ENCODE data around the gene A3GALT2.

The A3GALT2 gene

DNA sequence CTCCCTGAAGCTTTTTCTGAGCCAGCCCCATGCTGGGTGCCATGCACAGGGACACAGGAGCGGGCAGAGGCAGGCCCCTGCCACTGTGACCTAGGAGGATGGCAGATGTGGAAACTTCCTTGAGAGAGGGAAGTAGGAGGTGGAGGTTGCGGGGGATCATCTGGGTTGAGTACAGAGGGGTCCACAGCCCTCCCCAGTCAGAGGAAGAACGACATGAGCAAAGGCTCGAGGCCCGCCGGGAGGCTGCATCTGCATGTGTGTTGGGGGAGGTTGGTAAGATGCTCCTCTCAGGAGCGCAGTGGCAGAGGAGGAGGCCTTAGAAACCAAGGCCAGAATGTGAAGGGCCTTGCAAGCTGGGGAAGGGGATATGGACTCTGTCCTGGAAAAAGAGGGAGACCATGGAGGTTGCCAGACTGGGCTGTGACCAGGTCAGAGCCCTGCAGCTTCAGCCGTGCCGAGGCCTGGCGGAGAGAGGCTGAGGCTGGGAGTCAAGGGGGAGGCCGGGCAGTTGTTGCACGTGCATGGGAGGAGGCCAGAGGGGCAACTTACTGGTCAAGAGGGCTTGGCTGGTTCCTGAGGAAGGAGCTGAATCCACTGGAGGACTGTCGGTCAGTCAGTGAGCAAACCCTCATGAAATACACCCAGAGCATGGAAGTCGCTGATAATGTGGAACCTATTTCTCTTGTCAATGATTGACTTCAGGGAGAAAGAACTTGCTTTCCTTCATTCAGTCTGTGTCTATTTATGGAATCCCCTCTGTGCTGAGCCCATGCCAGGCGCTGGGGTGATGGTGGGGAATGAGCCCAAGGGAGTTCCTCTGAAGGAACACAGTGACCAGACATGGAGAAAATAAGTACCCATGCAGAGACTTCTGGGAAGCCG is 31.7 kb downstream of the A3GALT2 start:
- peaks cover 6% of the 10 kb centered on the region for H3K36me3 ChIP-seq (ENCODE audit: control insufficient read depth, insufficient read depth, low read length)
- H3K9ac ChIP-seq (ENCODE audit: low read length), result no peak overlapping the region
- H3K4me1 ChIP-seq (ENCODE audit: control insufficient read depth, insufficient read depth, low read length), result peaks cover 2% of the 10 kb centered on the region
- no peak overlapping the region for H3K27ac ChIP-seq (ENCODE audit: low read depth, low read length)
- H3K27me3 ChIP-seq (ENCODE audit: control insufficient read depth, insufficient read depth, low read length), result no peaks in the 10 kb centered on the region
- no peak overlapping the region for H3K4me3 ChIP-seq (ENCODE audit: low read length)

DNA sequence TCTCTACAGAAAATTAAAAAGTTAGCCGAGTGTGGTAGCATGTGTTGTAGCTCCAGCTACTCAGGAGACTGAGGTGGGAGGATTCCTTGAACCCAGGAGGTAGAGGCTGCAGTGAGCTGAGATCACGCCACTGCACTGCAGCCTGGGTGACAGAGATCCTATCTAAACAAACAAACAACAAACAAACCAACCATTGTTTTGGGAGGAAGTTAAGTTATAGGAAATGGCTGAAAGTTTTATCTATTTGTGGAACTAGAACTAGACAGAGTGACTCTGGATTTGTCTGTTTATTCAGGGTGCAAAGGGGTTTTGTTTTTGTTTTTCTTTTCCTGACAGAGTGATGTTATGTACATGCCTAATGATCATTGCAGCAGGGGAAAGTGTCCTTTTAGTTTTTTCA is 33.6 kb downstream of the A3GALT2 start:
- no peak overlapping the region for H3K9ac ChIP-seq (ENCODE audit: low read length)
- H3K4me3 ChIP-seq (ENCODE audit: low read length), result no peak overlapping the region
- H3K27ac ChIP-seq (ENCODE audit: low read depth, low read length), result no peak overlapping the region
- H3K27me3 ChIP-seq (ENCODE audit: control insufficient read depth, insufficient read depth, low read length), result no peaks in the 10 kb centered on the region
- peaks cover 3% of the 10 kb centered on the region for H3K36me3 ChIP-seq (ENCODE audit: control insufficient read depth, insufficient read depth, low read length)
- H3K4me1 ChIP-seq (ENCODE audit: control insufficient read depth, insufficient read depth, low read length), result no peaks in the 10 kb centered on the region

GRCh38 chr1:33286451-33287185 is 34.3 kb downstream of the A3GALT2 start:
- H3K27ac ChIP-seq (ENCODE audit: low read depth, low read length), result no peak overlapping the region

GRCh38 chr1:33284049-33284448 is 36.8 kb downstream of the A3GALT2 start:
- Histone ChIP-seq H3K9ac (ENCODE audit: low read length) (no peak overlapping the region), H3K4me1 (ENCODE audit: control insufficient read depth, insufficient read depth, low read length) (no peaks in the 10 kb centered on the region), H3K27ac (ENCODE audit: low read depth, low read length) (no peak overlapping the region), H3K4me3 (ENCODE audit: low read length) (no peak overlapping the region), H3K36me3 (ENCODE audit: control insufficient read depth, insufficient read depth, low read length) (peaks cover 12% of the 10 kb centered on the region), H3K27me3 (ENCODE audit: control insufficient read depth, insufficient read depth, low read length) (no peaks in the 10 kb centered on the region)

More at GRCh38 chr1:33286451-33287185, 34.3 kb downstream of the A3GALT2 start:
- Histone ChIP-seq H3K36me3 (ENCODE audit: control insufficient read depth, insufficient read depth, low read length) (peaks cover 7% of the 10 kb centered on the region), H3K4me3 (ENCODE audit: low read length) (no peak overlapping the region), H3K27me3 (ENCODE audit: control insufficient read depth, insufficient read depth, low read length) (no peaks in the 10 kb centered on the region), H3K9ac (ENCODE audit: low read length) (no peak overlapping the region), H3K4me1 (ENCODE audit: control insufficient read depth, insufficient read depth, low read length) (no peaks in the 10 kb centered on the region)

DNA sequence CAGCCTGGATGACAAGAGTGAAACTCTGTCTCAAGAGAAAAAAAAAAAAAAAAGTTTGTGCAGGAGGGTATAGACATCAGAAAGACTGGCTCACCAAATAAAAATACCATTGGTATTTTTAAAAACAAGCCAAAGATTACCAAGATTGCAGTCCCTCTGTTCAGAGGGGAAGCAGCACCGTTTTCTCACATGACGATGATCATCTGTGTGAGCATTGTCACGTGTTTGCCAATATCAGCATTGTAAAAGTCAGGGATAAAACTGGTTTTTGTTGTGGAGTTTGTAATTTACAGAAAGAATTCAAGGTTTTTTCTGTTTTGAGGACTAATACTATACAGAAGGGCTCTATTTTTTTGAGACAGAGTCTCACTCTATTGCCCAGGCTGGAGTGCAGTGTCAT is 38.1 kb downstream of the A3GALT2 start:
- Histone ChIP-seq H3K27me3 (ENCODE audit: control insufficient read depth, insufficient read depth, low read length) (no peaks in the 10 kb centered on the region), H3K9ac (ENCODE audit: low read length) (no peak overlapping the region), H3K4me3 (ENCODE audit: low read length) (no peak overlapping the region), H3K4me1 (ENCODE audit: control insufficient read depth, insufficient read depth, low read length) (no peaks in the 10 kb centered on the region), H3K36me3 (ENCODE audit: control insufficient read depth, insufficient read depth, low read length) (peaks cover 14% of the 10 kb centered on the region), H3K27ac (ENCODE audit: low read depth, low read length) (no peak overlapping the region)

DNA sequence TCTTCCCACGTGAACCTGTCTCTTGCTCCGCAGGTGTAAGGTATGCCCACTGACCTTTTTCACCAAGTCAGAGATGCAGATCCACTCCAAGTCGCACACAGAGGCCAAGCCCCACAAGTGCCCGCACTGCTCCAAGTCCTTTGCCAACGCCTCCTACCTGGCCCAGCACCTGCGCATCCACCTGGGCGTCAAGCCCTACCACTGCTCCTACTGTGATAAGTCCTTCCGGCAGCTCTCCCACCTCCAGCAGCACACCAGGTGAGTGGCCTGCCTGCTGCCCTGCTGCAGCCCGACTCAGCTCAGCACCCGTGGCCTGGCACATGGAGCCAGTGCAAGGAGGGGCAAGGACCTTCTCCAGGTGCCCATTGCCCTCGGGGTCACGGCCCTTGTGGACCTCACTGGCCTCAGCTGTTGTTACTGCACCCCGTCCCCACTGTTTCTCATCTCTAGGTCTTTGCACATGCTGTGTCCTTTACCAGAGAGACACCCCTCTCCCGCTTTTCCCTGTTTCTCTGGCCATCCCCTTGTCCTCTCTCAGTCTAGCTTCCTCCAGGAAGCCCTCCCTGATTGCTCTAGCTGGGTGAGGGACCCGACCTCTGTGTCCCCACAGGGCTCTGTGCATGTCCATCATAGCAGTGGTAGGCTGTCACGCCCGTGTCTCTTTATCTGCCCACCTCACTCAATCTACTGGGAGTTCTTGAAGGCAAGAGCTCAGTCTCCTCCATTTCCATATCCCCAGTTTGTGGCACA is 39.2 kb downstream of the A3GALT2 start:
- no peaks in the 10 kb centered on the region for H3K4me1 ChIP-seq (ENCODE audit: control insufficient read depth, insufficient read depth, low read length)
- no peak overlapping the region for H3K27ac ChIP-seq (ENCODE audit: low read depth, low read length)
- H3K4me3 ChIP-seq (ENCODE audit: low read length), result no peak overlapping the region
- no peak overlapping the region for H3K9ac ChIP-seq (ENCODE audit: low read length)
- H3K27me3 ChIP-seq (ENCODE audit: control insufficient read depth, insufficient read depth, low read length), result no peaks in the 10 kb centered on the region
- H3K36me3 ChIP-seq (ENCODE audit: control insufficient read depth, insufficient read depth, low read length), result peaks cover 24% of the 10 kb centered on the region

DNA sequence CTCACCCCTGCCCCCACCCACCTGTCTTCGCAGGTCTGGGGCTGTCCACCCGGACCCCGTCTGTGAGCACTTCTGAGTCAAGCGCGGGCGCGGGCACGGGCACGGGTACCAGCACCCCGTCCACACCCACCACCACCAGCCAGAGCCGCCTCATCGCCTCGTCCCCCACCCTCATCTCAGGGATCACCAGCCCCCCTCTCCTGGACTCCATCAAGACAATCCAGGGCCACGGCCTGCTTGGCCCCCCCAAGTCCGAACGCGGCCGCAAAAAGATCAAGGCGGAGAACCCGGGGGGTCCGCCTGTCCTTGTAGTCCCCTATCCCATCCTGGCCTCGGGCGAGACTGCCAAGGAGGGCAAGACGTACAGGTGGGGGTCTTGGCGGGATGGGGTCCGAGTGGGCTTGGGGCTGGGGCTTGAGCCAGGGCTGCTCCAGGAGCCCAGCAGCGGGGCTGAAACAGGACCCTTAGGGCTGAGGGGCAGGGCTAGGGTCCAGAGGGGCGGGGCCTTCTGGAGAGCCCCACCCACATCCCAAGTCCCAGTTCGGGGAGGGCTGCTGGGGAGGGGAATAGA is 40.7 kb downstream of the A3GALT2 start:
- Histone ChIP-seq H3K36me3 (ENCODE audit: control insufficient read depth, insufficient read depth, low read length) (peaks cover 25% of the 10 kb centered on the region), H3K9ac (ENCODE audit: low read length) (no peak overlapping the region), H3K4me3 (ENCODE audit: low read length) (no peak overlapping the region), H3K4me1 (ENCODE audit: control insufficient read depth, insufficient read depth, low read length) (no peaks in the 10 kb centered on the region), H3K27me3 (ENCODE audit: control insufficient read depth, insufficient read depth, low read length) (no peaks in the 10 kb centered on the region), H3K27ac (ENCODE audit: low read depth, low read length) (no peak overlapping the region)

DNA sequence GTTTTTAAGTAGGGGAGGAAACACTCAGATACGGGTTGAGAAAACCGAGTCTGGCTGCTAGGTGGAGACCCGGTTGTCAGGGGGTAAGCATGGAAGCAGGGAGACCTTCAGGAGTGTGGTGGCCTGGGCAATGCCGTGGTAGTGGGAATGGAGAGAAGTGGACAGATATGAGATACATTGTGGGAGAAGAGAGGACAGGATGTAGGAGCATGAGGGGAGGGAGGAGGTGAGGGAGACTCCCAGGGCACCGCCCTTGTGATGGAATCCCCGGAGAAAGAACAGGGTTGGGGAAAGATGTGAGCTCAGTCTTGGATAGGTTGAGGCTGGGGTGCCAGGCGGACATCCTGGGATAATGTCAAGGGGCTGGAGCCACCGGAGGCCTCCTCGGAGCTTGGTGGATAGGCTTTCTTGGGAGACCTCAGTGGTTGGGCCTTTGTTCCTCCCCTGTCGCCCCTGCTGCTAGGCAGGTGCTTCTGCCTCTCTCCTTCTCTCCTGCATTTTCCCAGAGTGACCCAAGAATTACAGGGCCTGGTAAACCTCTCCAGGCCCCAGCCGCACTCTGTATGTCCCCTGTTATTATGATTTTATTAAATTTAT is 43.3 kb downstream of the A3GALT2 start:
- Histone ChIP-seq H3K36me3 (ENCODE audit: control insufficient read depth, insufficient read depth, low read length) (peaks cover 22% of the 10 kb centered on the region), H3K27me3 (ENCODE audit: control insufficient read depth, insufficient read depth, low read length) (no peaks in the 10 kb centered on the region), H3K9ac (ENCODE audit: low read length) (no peak overlapping the region), H3K4me1 (ENCODE audit: control insufficient read depth, insufficient read depth, low read length) (no peaks in the 10 kb centered on the region), H3K27ac (ENCODE audit: low read depth, low read length) (no peak overlapping the region), H3K4me3 (ENCODE audit: low read length) (no peak overlapping the region)

DNA sequence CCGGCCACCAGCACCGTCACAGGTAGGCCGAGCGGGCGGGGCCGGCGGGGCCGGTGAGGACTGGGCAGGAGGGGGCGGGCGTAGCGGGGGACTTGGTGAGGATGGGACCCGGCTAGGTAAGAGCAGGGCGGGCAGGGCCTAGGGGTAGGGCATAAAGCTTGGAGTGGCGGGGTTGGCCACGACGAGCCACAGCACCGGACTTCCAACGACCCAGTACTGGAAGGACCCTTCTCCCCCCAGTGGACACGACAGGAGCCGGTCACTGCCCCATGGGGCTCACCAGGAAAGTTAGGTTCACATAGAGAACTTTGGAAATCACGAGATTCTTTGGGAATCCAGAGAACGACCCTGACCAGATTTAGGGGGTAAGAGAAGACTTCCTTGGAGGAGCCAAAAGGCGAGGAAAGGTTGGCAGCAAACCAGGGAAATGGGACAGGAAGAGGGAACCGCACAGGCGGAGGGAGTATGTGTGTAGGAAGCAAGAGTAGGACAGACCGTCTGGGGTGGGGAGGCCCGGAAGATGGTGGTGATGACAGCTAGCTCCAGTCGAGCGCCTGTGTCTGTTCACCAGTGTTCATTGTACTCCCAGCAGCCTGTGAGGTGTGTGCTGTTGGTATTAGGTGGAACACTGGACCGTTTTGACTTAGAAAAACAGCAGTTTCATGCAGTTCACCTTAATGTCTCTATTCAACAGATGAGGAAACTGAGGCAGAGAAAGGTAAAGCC is 44.2 kb downstream of the A3GALT2 start:
- H3K9ac ChIP-seq (ENCODE audit: low read length), result no peak overlapping the region
- H3K36me3 ChIP-seq (ENCODE audit: control insufficient read depth, insufficient read depth, low read length), result peaks cover 19% of the 10 kb centered on the region
- no peak overlapping the region for H3K4me3 ChIP-seq (ENCODE audit: low read length)
- H3K4me1 ChIP-seq (ENCODE audit: control insufficient read depth, insufficient read depth, low read length), result no peaks in the 10 kb centered on the region
- H3K27me3 ChIP-seq (ENCODE audit: control insufficient read depth, insufficient read depth, low read length), result no peaks in the 10 kb centered on the region
- H3K27ac ChIP-seq (ENCODE audit: low read depth, low read length), result no peak overlapping the region

DNA sequence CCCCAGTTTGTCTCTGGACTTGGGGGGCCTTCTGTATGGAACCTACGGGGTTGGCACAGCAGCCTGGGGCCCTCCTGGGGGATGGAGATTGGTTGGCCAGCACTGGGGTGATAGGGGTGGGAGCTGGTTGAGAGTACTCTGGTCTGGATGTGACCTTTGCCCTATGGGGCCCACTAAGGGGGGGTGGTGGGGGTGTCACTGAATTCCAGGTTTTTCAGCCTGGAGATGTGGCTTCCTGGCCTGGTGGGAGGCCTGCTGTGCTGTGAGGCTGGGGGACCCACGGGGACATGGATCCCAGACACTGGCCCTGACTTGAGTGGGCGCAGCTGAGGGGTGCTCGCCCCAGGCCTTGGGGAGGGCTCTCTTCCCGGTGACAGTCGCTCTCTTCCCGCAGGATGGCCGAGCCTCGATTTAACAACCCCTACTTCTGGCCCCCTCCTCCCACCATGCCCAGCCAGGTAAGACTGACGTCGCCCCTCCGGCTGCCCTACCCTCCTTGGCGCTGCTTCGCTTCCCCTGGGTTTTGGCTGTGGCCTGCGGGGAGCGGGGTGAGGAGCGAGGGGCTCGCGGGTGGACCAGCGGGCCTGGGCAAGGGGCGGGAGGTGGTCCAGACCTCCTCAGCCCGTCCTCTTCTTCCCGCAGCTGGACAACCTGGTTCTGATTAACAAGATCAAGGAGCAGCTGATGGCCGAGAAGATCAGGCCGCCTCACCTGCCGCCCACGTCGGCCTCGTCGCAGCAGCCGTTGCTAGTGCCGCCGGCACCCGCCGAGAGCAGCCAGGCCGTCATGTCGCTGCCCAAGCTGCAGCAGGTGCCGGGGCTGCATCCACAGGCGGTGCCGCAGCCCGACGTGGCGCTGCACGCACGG is 45.0 kb downstream of the A3GALT2 start:
- Histone ChIP-seq H3K9ac (ENCODE audit: low read length) (no peak overlapping the region), H3K27ac (ENCODE audit: low read depth, low read length) (no peak overlapping the region), H3K4me3 (ENCODE audit: low read length) (no peak overlapping the region), H3K27me3 (ENCODE audit: control insufficient read depth, insufficient read depth, low read length) (no peaks in the 10 kb centered on the region), H3K4me1 (ENCODE audit: control insufficient read depth, insufficient read depth, low read length) (no peaks in the 10 kb centered on the region), H3K36me3 (ENCODE audit: control insufficient read depth, insufficient read depth, low read length) (peaks cover 13% of the 10 kb centered on the region)

DNA sequence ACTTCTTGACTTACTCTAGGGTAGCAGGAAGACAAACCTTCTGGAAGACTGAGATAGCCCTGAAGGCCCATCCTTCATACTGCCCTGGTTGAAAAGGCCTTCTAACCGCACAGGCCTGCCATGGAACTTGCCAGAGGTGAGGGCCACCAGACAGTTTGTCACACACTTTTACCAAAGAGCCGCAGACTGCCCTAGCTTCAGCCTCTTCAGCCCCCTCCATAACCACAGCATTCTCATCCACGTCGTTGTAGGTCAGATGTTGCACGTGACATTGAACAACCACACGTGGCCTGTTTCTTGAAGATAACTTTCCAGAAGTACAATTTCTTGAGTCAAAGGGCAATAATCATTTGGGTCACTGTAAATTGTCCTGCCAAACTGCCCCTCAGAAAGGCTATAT is 45.7 kb downstream of the A3GALT2 start:
- no peak overlapping the region for H3K4me3 ChIP-seq (ENCODE audit: low read length)
- no peaks in the 10 kb centered on the region for H3K4me1 ChIP-seq (ENCODE audit: control insufficient read depth, insufficient read depth, low read length)
- peaks cover 13% of the 10 kb centered on the region for H3K36me3 ChIP-seq (ENCODE audit: control insufficient read depth, insufficient read depth, low read length)
- no peak overlapping the region for H3K27ac ChIP-seq (ENCODE audit: low read depth, low read length)
- H3K27me3 ChIP-seq (ENCODE audit: control insufficient read depth, insufficient read depth, low read length), result no peaks in the 10 kb centered on the region
- no peak overlapping the region for H3K9ac ChIP-seq (ENCODE audit: low read length)

Measured in rectal smooth muscle tissue (tissue), 1 donor.